ACC112 (cell line): Measurements from ENCODE around the gene AUTS2.

Experiments used
- H2AFZ ChIP-seq: fragments of 200-600 bp; sonication (generic); one replicate; pipeline ENCODE4 v1.6.0; 2017; ENCODE audit warnings: antibody characterized with exemption, low read length; ENCODE audit not compliant: unreplicated experiment
- H3K27ac ChIP-seq: fragments of 200-600 bp; sonication (generic); 2 replicates; pipeline ENCODE4 v1.5.1; 2014; ENCODE audit warnings: low read depth, mild to moderate bottlenecking, antibody characterized with exemption, low read length, moderate library complexity
- H3K27me3 ChIP-seq: fragments of 200-600 bp; sonication (generic); 2 replicates; pipeline ENCODE4 v1.6.1; 2014; ENCODE audit warnings: mild to moderate bottlenecking, antibody characterized with exemption, low read length, moderate library complexity, mixed read lengths; ENCODE audit not compliant: insufficient read depth
- H3K36me3 ChIP-seq: fragments of 200-600 bp; sonication (generic); 2 replicates; pipeline ENCODE4 v1.6.1; 2016; ENCODE audit warnings: mild to moderate bottlenecking, antibody characterized with exemption, low read length, moderate library complexity, mixed read lengths; ENCODE audit not compliant: insufficient read depth
- H3K4me1 ChIP-seq: fragments of 200-600 bp; sonication (generic); one replicate; pipeline ENCODE4 v1.6.1; 2016; ENCODE audit warnings: low read length, mixed read lengths; ENCODE audit not compliant: insufficient read depth, unreplicated experiment, control insufficient read depth
- H3K4me3 ChIP-seq: fragments of 200-600 bp; sonication (generic); 2 replicates; pipeline ENCODE4 v1.5.1; 2014; ENCODE audit warnings: mild to moderate bottlenecking, low read depth, low read length
- H3K79me2 ChIP-seq: fragments of 200-600 bp; sonication (generic); one replicate; pipeline ENCODE4 v1.6.0; 2016; ENCODE audit warnings: low read length; ENCODE audit not compliant: control insufficient read depth, unreplicated experiment, insufficient read depth

AUTS2 gene

GRCh38 chr7:69833964-69834363 lies 235.7 kb downstream of the AUTS2 start:
- H3K4me1 ChIP-seq = peaks cover 3% of the 10 kb centered on the region
- H3K4me3 ChIP-seq = no peak overlapping the region
- H3K27ac ChIP-seq = no peak overlapping the region
- no peak overlapping the region for H2AFZ ChIP-seq
- no peaks in the 10 kb centered on the region for H3K79me2 ChIP-seq
- H3K27me3 ChIP-seq = no peaks in the 10 kb centered on the region
- no peaks in the 10 kb centered on the region for H3K36me3 ChIP-seq

- Histone ChIP-seq H3K4me1 (peaks cover 3% of the 10 kb centered on the region), H3K27me3 (peaks cover 3% of the 10 kb centered on the region; the same call in 1 of the 2 replicates), H3K79me2 (no peaks in the 10 kb centered on the region), H3K4me3 (no peak overlapping the region), H3K36me3 (no peaks in the 10 kb centered on the region), H2AFZ (no peak overlapping the region), H3K27ac (no peak overlapping the region)
Observed at GRCh38 chr7:69836702-69837101, 238.4 kb downstream of the AUTS2 start.

- no peaks in the 10 kb centered on the region for H3K79me2 ChIP-seq
- H3K4me1 ChIP-seq = peaks cover 3% of the 10 kb centered on the region
- H2AFZ ChIP-seq = no peak overlapping the region
- H3K27ac ChIP-seq = no peak overlapping the region
- H3K4me3 ChIP-seq = no peak overlapping the region
- peaks cover 3% of the 10 kb centered on the region; the same call in 1 of the 2 replicates for H3K27me3 ChIP-seq
- H3K36me3 ChIP-seq = no peaks in the 10 kb centered on the region
Observed at GRCh38 chr7:69837387-69838068, 239.3 kb downstream of the AUTS2 start.

GRCh38 chr7:69839782-69840181 lies 241.5 kb downstream of the AUTS2 start:
- H3K36me3 ChIP-seq = no peaks in the 10 kb centered on the region
- H2AFZ ChIP-seq = no peak overlapping the region
- peaks cover 3% of the 10 kb centered on the region; the same call in 1 of the 2 replicates for H3K27me3 ChIP-seq
- no peak overlapping the region for H3K4me3 ChIP-seq
- H3K4me1 ChIP-seq = peaks cover 3% of the 10 kb centered on the region
- no peak overlapping the region for H3K27ac ChIP-seq
- no peaks in the 10 kb centered on the region for H3K79me2 ChIP-seq

- Histone ChIP-seq H2AFZ (no peak overlapping the region), H3K36me3 (no peaks in the 10 kb centered on the region), H3K27ac (no peak overlapping the region), H3K27me3 (peaks cover 3% of the 10 kb centered on the region; the same call in 1 of the 2 replicates), H3K4me1 (peaks cover 3% of the 10 kb centered on the region), H3K79me2 (no peaks in the 10 kb centered on the region), H3K4me3 (no peak overlapping the region)
Observed at GRCh38 chr7:69840248-69840647, 242.0 kb downstream of the AUTS2 start.

DNA sequence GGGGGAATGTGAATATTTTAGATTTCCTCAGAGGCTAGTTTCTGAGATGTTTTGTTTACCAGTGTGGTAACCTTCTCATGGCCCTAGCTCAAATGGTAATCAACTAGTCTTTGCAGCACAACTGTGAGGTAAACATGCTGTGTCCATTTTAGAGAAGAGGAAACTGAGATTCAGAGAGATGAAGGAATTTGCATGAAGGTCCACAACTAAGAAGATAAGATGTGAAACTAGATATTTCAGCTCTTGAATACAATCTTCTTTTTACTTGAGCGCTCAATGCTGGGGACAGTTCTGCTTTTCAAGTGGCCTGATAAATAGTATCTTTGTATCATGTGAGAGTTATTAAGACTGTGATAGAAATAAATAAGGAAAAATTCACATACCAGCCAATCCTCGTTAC lies 245.4 kb downstream of the AUTS2 start:
- H3K79me2 ChIP-seq = no peaks in the 10 kb centered on the region
- H3K4me1 ChIP-seq = no peaks in the 10 kb centered on the region
- no peak overlapping the region for H3K27ac ChIP-seq
- H3K4me3 ChIP-seq = no peak overlapping the region
- H3K27me3 ChIP-seq = peaks cover 3% of the 10 kb centered on the region; the same call in 1 of the 2 replicates
- no peak overlapping the region for H2AFZ ChIP-seq
- no peaks in the 10 kb centered on the region for H3K36me3 ChIP-seq

DNA sequence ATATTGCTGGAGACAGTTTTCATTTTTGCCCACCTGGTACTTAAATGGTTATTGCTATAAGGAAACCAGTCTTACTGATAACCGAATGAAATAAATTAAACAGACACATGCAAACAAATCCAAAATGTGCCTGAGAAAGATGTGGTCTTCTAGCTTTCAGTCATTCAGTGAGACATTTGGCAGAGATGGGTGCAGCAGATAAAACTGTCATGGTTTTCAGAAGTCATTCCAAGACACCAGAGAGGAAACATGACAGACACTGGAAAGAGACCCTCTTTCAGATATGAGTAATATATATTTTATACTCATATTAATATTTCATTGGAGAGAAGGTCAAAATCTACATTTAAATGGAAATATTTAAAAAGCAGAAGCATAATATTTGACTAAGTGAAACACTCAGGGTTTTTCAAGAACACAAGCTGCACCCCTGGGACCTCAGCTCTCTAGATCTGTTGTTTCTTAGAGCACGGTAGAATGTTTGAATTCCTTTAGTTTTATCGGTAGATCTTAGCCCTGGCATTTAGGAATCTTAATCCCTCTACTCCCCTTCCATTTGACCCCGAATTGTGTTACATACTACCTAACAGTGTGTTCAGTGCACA lies 246.1 kb downstream of the AUTS2 start:
- H3K4me3 ChIP-seq = no peak overlapping the region
- no peak overlapping the region for H3K27ac ChIP-seq
- no peaks in the 10 kb centered on the region for H3K4me1 ChIP-seq
- H3K79me2 ChIP-seq = no peaks in the 10 kb centered on the region
- no peaks in the 10 kb centered on the region for H3K36me3 ChIP-seq
- no peak overlapping the region for H2AFZ ChIP-seq
- H3K27me3 ChIP-seq = peaks cover 3% of the 10 kb centered on the region; the same call in 1 of the 2 replicates

DNA sequence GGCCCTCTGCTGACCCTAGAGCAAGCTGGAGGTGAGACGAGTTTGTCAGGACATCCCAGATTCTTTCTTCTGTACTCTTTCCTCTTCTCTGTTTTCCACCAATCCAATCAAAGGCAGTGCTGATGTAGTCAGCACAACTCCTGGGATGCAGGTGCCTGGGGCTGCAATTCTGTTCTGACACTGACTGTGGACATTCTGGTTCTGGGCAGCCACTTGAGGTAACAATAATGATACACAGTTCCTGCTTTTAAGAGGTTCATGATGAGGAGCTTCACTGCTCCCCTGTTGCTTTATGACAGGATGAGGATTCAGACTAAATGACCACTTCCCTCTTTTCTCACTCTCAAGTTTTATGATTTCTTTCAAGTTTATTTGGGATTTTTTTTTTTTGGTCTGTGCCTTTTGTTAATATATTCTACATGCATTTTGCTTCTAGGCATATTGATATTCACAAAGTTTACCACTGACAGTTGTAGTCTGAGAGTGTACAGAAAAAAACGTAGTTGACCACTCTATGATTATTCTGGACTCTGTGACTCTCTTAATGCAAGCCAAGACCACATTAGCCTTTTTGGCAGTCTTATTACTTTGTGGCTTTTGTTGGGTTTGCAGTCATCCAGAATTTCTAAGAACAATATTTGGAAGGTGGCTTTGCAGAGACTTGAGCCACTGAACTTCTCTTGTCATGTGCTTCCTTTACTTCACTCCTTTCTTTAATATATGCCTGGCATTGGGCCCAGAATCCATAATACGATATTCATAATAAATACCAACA lies 247.6 kb downstream of the AUTS2 start:
- no peaks in the 10 kb centered on the region for H3K36me3 ChIP-seq
- no peak overlapping the region for H3K4me3 ChIP-seq
- no peaks in the 10 kb centered on the region for H3K4me1 ChIP-seq
- no peak overlapping the region for H2AFZ ChIP-seq
- H3K27me3 ChIP-seq = 0 out of 2 replicates have a peak, but pooled peaks cover under 1% of the 10 kb centered on the region
- H3K79me2 ChIP-seq = no peaks in the 10 kb centered on the region
- no peak overlapping the region for H3K27ac ChIP-seq

DNA sequence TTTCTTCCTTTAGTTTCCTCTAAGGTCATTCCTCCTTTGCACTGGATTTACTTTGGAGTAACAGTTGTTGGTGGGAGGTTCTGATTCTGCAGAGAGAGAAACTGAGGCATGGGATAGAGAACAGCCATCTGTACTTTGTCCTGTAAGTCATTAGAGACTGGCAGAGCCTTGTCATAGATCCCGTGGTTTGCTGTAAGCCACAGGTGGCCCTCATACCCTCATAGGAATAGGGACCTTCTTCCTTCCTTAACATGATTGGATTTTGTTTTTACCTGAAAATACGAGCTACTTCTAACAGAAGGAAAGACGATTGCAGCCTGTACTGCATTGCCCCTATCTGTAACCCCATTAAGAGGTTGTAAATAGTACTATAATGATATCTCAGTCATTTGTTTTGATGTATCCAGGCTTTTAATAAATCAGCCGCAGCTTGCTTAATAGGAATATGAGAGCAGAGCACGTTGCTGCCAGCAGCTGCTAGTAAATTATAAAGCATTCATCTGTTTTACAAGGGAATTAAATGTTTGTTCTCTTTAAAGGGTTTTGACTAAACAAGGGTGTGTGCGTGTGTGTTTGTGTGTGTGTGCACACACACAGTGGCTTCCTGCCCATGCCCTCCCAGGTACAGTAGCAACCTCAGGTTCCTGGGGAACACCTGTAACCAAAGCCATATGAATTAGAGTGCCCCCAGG lies 249.8 kb downstream of the AUTS2 start:
- H2AFZ ChIP-seq = no peak overlapping the region
- no peak overlapping the region for H3K4me3 ChIP-seq
- no peaks in the 10 kb centered on the region for H3K27me3 ChIP-seq
- H3K27ac ChIP-seq = no peak overlapping the region
- no peaks in the 10 kb centered on the region for H3K36me3 ChIP-seq
- no peaks in the 10 kb centered on the region for H3K79me2 ChIP-seq
- H3K4me1 ChIP-seq = no peaks in the 10 kb centered on the region

DNA sequence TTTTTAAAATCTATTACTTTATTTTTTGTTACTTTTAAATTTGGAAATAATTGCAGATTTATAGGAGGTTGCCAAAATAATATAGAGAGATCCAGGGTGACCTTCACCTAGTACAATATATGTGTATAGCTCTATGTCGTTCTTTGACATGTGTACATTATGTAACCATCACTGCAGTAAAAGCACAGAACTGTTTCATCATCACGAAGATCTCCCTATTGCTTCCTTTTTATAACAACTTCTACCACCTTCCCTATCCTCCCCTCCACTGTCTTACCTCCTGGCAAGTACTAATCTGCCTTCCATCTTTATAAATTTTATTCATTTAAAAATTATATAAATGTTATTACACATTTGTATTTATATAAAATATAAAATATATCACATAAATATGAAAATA lies 251.0 kb downstream of the AUTS2 start:
- Histone ChIP-seq H2AFZ (no peak overlapping the region), H3K4me1 (no peaks in the 10 kb centered on the region), H3K4me3 (no peak overlapping the region), H3K79me2 (no peaks in the 10 kb centered on the region), H3K27ac (no peak overlapping the region), H3K36me3 (no peaks in the 10 kb centered on the region), H3K27me3 (no peaks in the 10 kb centered on the region)
